SK-N-SH treated with all-trans-retinoic acid at 6 μM for 48 hours (cell line): Measurements from ENCODE around the gene AGAP2.

Experiments
- ATAC-seq: fragments of 200-7000 bp; cut with Tn5 transposase; 3 replicates; pipeline ENCODE4 v1.9.1; 2020; ENCODE audit warnings: mild to moderate bottlenecking, moderate library complexity
- ARNTL ChIP-seq: fragments of 450-650 bp; formaldehyde crosslinking; IDR thresholded peaks from 2 replicates; pipeline ENCODE4 v1.5.0; 2020; ENCODE audit warnings: low read depth, mild to moderate bottlenecking, moderate library complexity, borderline replicate concordance
- BACH2 ChIP-seq: fragments of 250-450 bp; sonication (Bioruptor Pico); IDR thresholded peaks from 2 replicates; pipeline ENCODE4 v1.9.0; 2021; ENCODE audit warnings: mild to moderate bottlenecking, borderline replicate concordance
- CSDC2 ChIP-seq: fragments of 250-450 bp; sonication (Bioruptor Pico); IDR thresholded peaks from 2 replicates; pipeline ENCODE4 v1.5.0; 2020; ENCODE audit warnings: mild to moderate bottlenecking, moderate library complexity
- ESRRG ChIP-seq: fragments of 250-450 bp; sonication (Bioruptor Pico); IDR thresholded peaks from 2 replicates; pipeline ENCODE4 v1.6.1; 2021; ENCODE audit warnings: mild to moderate bottlenecking
- GLIS3 ChIP-seq: fragments of 250-450 bp; sonication (Bioruptor Pico); IDR thresholded peaks from 2 replicates; pipeline ENCODE4 v1.5.0; 2020; ENCODE audit warnings: mild to moderate bottlenecking, moderate library complexity
- ISL1 ChIP-seq: fragments of 250-450 bp; sonication (Bioruptor Pico); IDR thresholded peaks from 2 replicates; pipeline ENCODE4 v2.1.2; 2022; ENCODE audit warnings: mild to moderate bottlenecking, moderate library complexity
- OSR1 ChIP-seq: fragments of 250-450 bp; sonication (Bioruptor Pico); IDR thresholded peaks from 2 replicates; pipeline ENCODE4 v1.8.0; 2022; ENCODE audit warnings: moderate library complexity, mild to moderate bottlenecking, inconsistent platforms
- RARB ChIP-seq: fragments of 250-450 bp; sonication (Bioruptor Pico); IDR thresholded peaks from 2 replicates; pipeline ENCODE4 v1.8.0; 2021; ENCODE audit warnings: mild to moderate bottlenecking, moderate library complexity
- SNAI2 ChIP-seq: fragments of 250-450 bp; sonication (Bioruptor Pico); IDR thresholded peaks from 2 replicates; pipeline ENCODE4 v1.5.0; 2020; ENCODE audit warnings: mild to moderate bottlenecking, moderate library complexity
- TOX ChIP-seq: fragments of 250-450 bp; sonication (Bioruptor Pico); IDR thresholded peaks from 2 replicates; pipeline ENCODE4 v1.8.0; 2021; ENCODE audit warnings: mild to moderate bottlenecking, moderate library complexity, borderline replicate concordance
- ZC3H10 ChIP-seq: fragments of 250-450 bp; sonication (Bioruptor Pico); IDR thresholded peaks from 2 replicates; pipeline ENCODE4 v1.5.1; 2021; ENCODE audit warnings: mild to moderate bottlenecking, moderate library complexity
- ZFP3 ChIP-seq: fragments of 250-450 bp; sonication (Bioruptor Pico); IDR thresholded peaks from 2 replicates; pipeline ENCODE4 v1.5.0; 2020; ENCODE audit warnings: mild to moderate bottlenecking, moderate library complexity
- ZFP30 ChIP-seq: fragments of 450-650 bp; formaldehyde crosslinking; IDR thresholded peaks from 2 replicates; pipeline ENCODE4 v1.5.0; 2022; ENCODE audit warnings: mild to moderate bottlenecking, moderate library complexity
- ZNF565 ChIP-seq: fragments of 450-650 bp; formaldehyde crosslinking; conservative IDR thresholded peaks from 2 replicates; pipeline ENCODE4 v1.5.0; 2020; ENCODE audit warnings: low read depth, mild to moderate bottlenecking, moderate library complexity
- ZNF70 ChIP-seq: fragments of 450-650 bp; formaldehyde crosslinking; IDR thresholded peaks from 2 replicates; pipeline ENCODE4 v1.5.0; 2020; ENCODE audit warnings: mild to moderate bottlenecking, moderate library complexity
- ZNF8 ChIP-seq: fragments of 450-650 bp; formaldehyde crosslinking; IDR thresholded peaks from 2 replicates; pipeline ENCODE4 v1.5.0; 2020; ENCODE audit warnings: mild to moderate bottlenecking, moderate library complexity
- TF ChIP-seq, protein P1 (sequence below): fragments of 250-450 bp; sonication (Bioruptor Pico); IDR thresholded peaks from 2 replicates; pipeline ENCODE4 v1.8.0; 2020; ENCODE audit warnings: mild to moderate bottlenecking, moderate library complexity, borderline replicate concordance
- TF ChIP-seq, protein P2 (sequence below): fragments of 250-450 bp; sonication (Bioruptor Pico); IDR thresholded peaks from 2 replicates; pipeline ENCODE4 v1.5.1; 2021; ENCODE audit warnings: mild to moderate bottlenecking, moderate library complexity
- TF ChIP-seq, protein P3 (sequence below): fragments of 250-450 bp; sonication (Bioruptor Pico); IDR thresholded peaks from 2 replicates; pipeline ENCODE4 v1.5.0; 2020; ENCODE audit warnings: mild to moderate bottlenecking, moderate library complexity

Gene AGAP2

DNA sequence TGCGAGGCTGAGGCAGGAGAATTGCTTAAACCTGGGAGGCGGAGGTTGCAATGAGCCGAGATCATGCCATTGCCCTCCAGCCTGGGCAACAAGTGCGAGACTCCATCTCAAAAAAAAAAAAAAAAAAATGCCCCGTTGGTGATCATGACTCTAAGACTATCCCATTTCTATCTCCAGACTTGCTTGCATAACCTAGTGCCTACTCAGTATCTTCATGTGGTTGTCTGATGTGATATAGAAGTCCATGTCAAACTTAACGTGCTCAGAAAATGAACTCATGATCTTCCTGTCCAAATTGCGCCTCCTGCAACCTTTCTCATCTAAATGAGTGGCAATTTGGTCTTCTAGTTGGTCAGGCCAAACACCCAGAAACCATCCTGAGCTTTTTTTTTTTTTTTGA is 39.4 kb upstream of the AGAP2 start:
- TF ChIP-seq ZNF70 (CRISPR knock-in tag) (no peak), ARNTL (CRISPR knock-in tag) (no peak), TOX (no peak), ZC3H10 (CRISPR knock-in tag) (no peak), ESRRG (CRISPR knock-in tag) (no peak)
- TF ChIP-seq, protein P1, sequence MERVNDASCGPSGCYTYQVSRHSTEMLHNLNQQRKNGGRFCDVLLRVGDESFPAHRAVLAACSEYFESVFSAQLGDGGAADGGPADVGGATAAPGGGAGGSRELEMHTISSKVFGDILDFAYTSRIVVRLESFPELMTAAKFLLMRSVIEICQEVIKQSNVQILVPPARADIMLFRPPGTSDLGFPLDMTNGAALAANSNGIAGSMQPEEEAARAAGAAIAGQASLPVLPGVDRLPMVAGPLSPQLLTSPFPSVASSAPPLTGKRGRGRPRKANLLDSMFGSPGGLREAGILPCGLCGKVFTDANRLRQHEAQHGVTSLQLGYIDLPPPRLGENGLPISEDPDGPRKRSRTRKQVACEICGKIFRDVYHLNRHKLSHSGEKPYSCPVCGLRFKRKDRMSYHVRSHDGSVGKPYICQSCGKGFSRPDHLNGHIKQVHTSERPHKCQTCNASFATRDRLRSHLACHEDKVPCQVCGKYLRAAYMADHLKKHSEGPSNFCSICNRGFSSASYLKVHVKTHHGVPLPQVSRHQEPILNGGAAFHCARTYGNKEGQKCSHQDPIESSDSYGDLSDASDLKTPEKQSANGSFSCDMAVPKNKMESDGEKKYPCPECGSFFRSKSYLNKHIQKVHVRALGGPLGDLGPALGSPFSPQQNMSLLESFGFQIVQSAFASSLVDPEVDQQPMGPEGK = no peak
- TF ChIP-seq, protein P2, sequence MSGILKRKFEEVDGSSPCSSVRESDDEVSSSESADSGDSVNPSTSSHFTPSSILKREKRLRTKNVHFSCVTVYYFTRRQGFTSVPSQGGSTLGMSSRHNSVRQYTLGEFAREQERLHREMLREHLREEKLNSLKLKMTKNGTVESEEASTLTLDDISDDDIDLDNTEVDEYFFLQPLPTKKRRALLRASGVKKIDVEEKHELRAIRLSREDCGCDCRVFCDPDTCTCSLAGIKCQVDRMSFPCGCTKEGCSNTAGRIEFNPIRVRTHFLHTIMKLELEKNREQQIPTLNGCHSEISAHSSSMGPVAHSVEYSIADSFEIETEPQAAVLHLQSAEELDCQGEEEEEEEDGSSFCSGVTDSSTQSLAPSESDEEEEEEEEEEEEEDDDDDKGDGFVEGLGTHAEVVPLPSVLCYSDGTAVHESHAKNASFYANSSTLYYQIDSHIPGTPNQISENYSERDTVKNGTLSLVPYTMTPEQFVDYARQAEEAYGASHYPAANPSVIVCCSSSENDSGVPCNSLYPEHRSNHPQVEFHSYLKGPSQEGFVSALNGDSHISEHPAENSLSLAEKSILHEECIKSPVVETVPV (CRISPR knock-in tag) = no peak
- TF ChIP-seq, all 23 proteins: peak for 0
- ATAC-seq = no peak

DNA sequence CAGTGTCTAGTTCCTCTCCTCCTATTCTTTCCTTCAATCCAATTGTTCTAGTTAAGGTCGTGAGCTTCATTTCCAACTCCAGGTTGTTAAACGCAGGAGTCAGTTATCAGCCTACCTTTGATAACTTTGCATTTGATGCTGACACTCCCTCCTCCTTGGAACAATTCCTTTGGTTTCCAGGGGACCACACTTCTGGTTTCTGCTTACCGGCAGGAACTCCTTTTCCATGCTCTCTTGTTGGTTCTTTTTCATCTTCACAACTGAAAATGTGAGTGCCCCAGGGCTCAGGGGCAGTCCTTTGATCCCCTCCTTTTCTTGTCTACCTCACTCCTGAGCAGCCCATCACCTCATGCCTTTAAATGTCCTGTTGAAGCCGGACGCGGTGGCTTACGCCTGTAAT is 38.8 kb upstream of the AGAP2 start:
- ATAC-seq = no peak
- no peak for TF ChIP-seq TOX
- TF ChIP-seq RARB (CRISPR knock-in tag) = no peak
- no peak for TF ChIP-seq CSDC2 (CRISPR knock-in tag)

GRCh38 chr12:57776247-57776587 is 37.7 kb upstream of the AGAP2 start:
- ATAC-seq = no peak
- TF ChIP-seq GLIS3 (CRISPR knock-in tag) (no peak), SNAI2 (CRISPR knock-in tag) (no peak), ISL1 (no peak), BACH2 (CRISPR knock-in tag) (no peak), OSR1 (CRISPR knock-in tag) (no peak), TOX (no peak), ZFP30 (CRISPR knock-in tag) (no peak)
- TF ChIP-seq, protein P1 = no peak

- TF ChIP-seq ZNF8 (CRISPR knock-in tag) (no peak), GLIS3 (CRISPR knock-in tag) (no peak), ZNF565 (CRISPR knock-in tag) (no peak), BACH2 (CRISPR knock-in tag) (no peak), ISL1 (no peak), ESRRG (CRISPR knock-in tag) (no peak), ZFP3 (no peak), SNAI2 (CRISPR knock-in tag) (no peak), ZC3H10 (CRISPR knock-in tag) (no peak), ARNTL (CRISPR knock-in tag) (no peak)
- TF ChIP-seq, protein P3, sequence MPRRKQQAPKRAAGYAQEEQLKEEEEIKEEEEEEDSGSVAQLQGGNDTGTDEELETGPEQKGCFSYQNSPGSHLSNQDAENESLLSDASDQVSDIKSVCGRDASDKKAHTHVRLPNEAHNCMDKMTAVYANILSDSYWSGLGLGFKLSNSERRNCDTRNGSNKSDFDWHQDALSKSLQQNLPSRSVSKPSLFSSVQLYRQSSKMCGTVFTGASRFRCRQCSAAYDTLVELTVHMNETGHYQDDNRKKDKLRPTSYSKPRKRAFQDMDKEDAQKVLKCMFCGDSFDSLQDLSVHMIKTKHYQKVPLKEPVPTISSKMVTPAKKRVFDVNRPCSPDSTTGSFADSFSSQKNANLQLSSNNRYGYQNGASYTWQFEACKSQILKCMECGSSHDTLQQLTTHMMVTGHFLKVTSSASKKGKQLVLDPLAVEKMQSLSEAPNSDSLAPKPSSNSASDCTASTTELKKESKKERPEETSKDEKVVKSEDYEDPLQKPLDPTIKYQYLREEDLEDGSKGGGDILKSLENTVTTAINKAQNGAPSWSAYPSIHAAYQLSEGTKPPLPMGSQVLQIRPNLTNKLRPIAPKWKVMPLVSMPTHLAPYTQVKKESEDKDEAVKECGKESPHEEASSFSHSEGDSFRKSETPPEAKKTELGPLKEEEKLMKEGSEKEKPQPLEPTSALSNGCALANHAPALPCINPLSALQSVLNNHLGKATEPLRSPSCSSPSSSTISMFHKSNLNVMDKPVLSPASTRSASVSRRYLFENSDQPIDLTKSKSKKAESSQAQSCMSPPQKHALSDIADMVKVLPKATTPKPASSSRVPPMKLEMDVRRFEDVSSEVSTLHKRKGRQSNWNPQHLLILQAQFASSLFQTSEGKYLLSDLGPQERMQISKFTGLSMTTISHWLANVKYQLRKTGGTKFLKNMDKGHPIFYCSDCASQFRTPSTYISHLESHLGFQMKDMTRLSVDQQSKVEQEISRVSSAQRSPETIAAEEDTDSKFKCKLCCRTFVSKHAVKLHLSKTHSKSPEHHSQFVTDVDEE = no peak
- TF ChIP-seq, protein P1 = no peak
- TF ChIP-seq, all 23 proteins: peak for 0
- no peak for ATAC-seq
Measured at GRCh38 chr12:57775563-57776246, 37.2 kb upstream of the AGAP2 start.
